PC-3 (cell line): Measurements from ENCODE around the gene CELF2. TPM values are rescaled to one million over a fixed set of nuclear protein-coding genes. Genes with fewer than 3 reads are reported as not detected.

Experiments
- ATAC-seq: fragments of 200-7000 bp; cut with Tn5 transposase; 2 replicates; pipeline ENCODE4 v1.9.1; 2020; ENCODE audit warnings: mild to moderate bottlenecking, moderate library complexity
- BruUV-seq: library from RNA; stranded (reverse); fragments of 400-500 nt; replicated peaks from 2 replicates; lab custom pipeline; 2021; lab: Mats Ljungman, UMichigan
- CTCF ChIA-PET: fragments of 300-600 bp; sonication (Branson Sonifier 250); formaldehyde crosslinking; loops from one replicate; lab custom pipeline; 2022; ENCODE audit warnings: antibody characterized with exemption; lab: Charles Lee
- POLR2A ChIA-PET: fragments of 300-600 bp; sonication (Branson Sonifier 250); formaldehyde crosslinking; loops from one replicate; lab custom pipeline; 2022; ENCODE audit warnings: antibody characterized with exemption; ENCODE audit not compliant: unreplicated experiment; lab: Charles Lee
- DNase-seq: peaks from one replicate; pipeline ENCODE4 v3.0.0-alpha.2; 2015
- H2AFZ ChIP-seq: fragments of 300-600 bp; sonication (generic); 2 replicates; pipeline ENCODE4 v1.6.0; 2016; ENCODE audit warnings: antibody characterized with exemption, low read length
- H3F3A ChIP-seq: fragments of 300-600 bp; sonication (generic); one replicate; pipeline ENCODE4 v1.6.0; 2017; ENCODE audit warnings: antibody characterized with exemption, low read length, control low read depth, mild to moderate bottlenecking; ENCODE audit not compliant: unreplicated experiment
- H3K27ac ChIP-seq: fragments of 300-600 bp; sonication (generic); 2 replicates; pipeline ENCODE4 v1.5.1; 2016; ENCODE audit warnings: mild to moderate bottlenecking, low read length
- H3K27me3 ChIP-seq: fragments of 300-600 bp; sonication (generic); 2 replicates; pipeline ENCODE4 v1.6.1; 2016; ENCODE audit warnings: low read length, mixed read lengths
- H3K36me3 ChIP-seq: fragments of 300-600 bp; sonication (generic); 2 replicates; pipeline ENCODE4 v1.6.1; 2016; ENCODE audit warnings: low read depth, mixed run types, low read length, mixed read lengths
- H3K4me1 ChIP-seq: fragments of 300-600 bp; sonication (generic); 2 replicates; pipeline ENCODE4 v1.5.1; 2016; ENCODE audit warnings: low read length; ENCODE audit not compliant: insufficient read depth
- H3K4me2 ChIP-seq: fragments of 300-600 bp; sonication (generic); 2 replicates; pipeline ENCODE4 v1.6.0; 2016; ENCODE audit warnings: low read length
- H3K4me3 ChIP-seq: fragments of 300-600 bp; sonication (generic); 2 replicates; pipeline ENCODE4 v1.5.1; 2016; ENCODE audit warnings: mild to moderate bottlenecking, low read length, mixed read lengths
- H3K79me2 ChIP-seq: fragments of 300-600 bp; sonication (generic); 2 replicates; pipeline ENCODE4 v1.6.1; 2017; ENCODE audit warnings: low read length, mixed read lengths
- H3K9ac ChIP-seq: fragments of 300-600 bp; sonication (generic); 2 replicates; pipeline ENCODE4 v1.6.0; 2016; ENCODE audit warnings: mild to moderate bottlenecking, low read length
- H3K9me2 ChIP-seq: fragments of 300-600 bp; sonication (generic); replicated peaks from 2 replicates; pipeline ENCODE4 v1.6.1; 2016; ENCODE audit warnings: mixed run types, low read length, mixed read lengths
- H3K9me3 ChIP-seq: fragments of 300-600 bp; sonication (generic); 2 replicates; pipeline ENCODE4 v1.6.1; 2016; ENCODE audit warnings: low read length, mixed read lengths
- H4K20me1 ChIP-seq: fragments of 300-600 bp; sonication (generic); 2 replicates; pipeline ENCODE4 v1.6.1; 2016; ENCODE audit warnings: low read length, mixed read lengths
- CTCF ChIP-seq: fragments of 300-600 bp; sonication (generic); conservative IDR thresholded peaks from 2 replicates; pipeline ENCODE4 v1.5.1; 2017; ENCODE audit warnings: antibody characterized with exemption, low read depth, mild to moderate bottlenecking, low read length
- EZH2 ChIP-seq: fragments of 300-600 bp; sonication (generic); IDR thresholded peaks from one replicate; pipeline ENCODE4 v1.6.1; 2017; ENCODE audit warnings: antibody characterized with exemption, mild to moderate bottlenecking, low read length; ENCODE audit not compliant: unreplicated experiment
- EZH2phosphoT487 ChIP-seq: fragments of 300-600 bp; sonication (generic); IDR thresholded peaks from 2 replicates; pipeline ENCODE4 v1.6.1; 2018; ENCODE audit warnings: mild to moderate bottlenecking, antibody characterized with exemption, low read length, borderline replicate concordance
- intact Hi-C: fragments of 100-400 bp; cut with micrococcal nuclease; formaldehyde crosslinking; loops from 2 replicates; pipeline ENCODE4 v1.9.0; 2023
- total RNA-seq: library from RNA; depleted of rRNA; stranded (reverse); fragments of >200 nt; gene quantifications from 2 replicates; pipeline ENCODE4 v1.2.3, GENCODE V29; 2014

Gene CELF2
- total RNA-seq, 1 experiment from 2014 or later, result not detected

GRCh38 chr10:11194859-11195586 lies 177.4 kb downstream of the CELF2 start:
- TF ChIP-seq CTCF (no peak), EZH2phosphoT487 (no peak), EZH2 (no peak)
- no peaks in the 10 kb centered on the region for H3K79me2 ChIP-seq
- DNase-seq (no peak), ATAC-seq (no peak)
- ChIA-PET CTCF (no interaction called here), POLR2A (no interaction called here)
- no peak overlapping the region for H2AFZ ChIP-seq
- no peak overlapping the region for H3K4me3 ChIP-seq
- no peaks in the 10 kb centered on the region for H3K36me3 ChIP-seq
- H3K4me1 ChIP-seq, result no peaks in the 10 kb centered on the region
- no peak overlapping the region for H3K9ac ChIP-seq
- 0 out of 2 replicates have a peak, but pooled peaks cover 7% of the 10 kb centered on the region for H3K27me3 ChIP-seq
- BruUV-seq, result no TSS peak
- no peaks in the 10 kb centered on the region for H3K9me3 ChIP-seq
- H3F3A ChIP-seq, result no peaks in the 10 kb centered on the region
- no peak overlapping the region for H3K4me2 ChIP-seq
- no peaks in the 10 kb centered on the region for H3K9me2 ChIP-seq
- H4K20me1 ChIP-seq, result no peaks in the 10 kb centered on the region
- intact Hi-C loops, result no loop called here
- H3K27ac ChIP-seq, result no peak overlapping the region

GRCh38 chr10:11195623-11196022 lies 178.0 kb downstream of the CELF2 start:
- H3K27ac ChIP-seq, result no peak overlapping the region
- H3K4me3 ChIP-seq, result no peak overlapping the region
- ChIA-PET POLR2A (no interaction called here), CTCF (no interaction called here)
- H3K27me3 ChIP-seq, result 0 out of 2 replicates have a peak, but pooled peaks cover 7% of the 10 kb centered on the region
- intact Hi-C loops, result no loop called here
- ATAC-seq (no peak), DNase-seq (no peak)
- H3K79me2 ChIP-seq, result no peaks in the 10 kb centered on the region
- H3K9ac ChIP-seq, result no peak overlapping the region
- H2AFZ ChIP-seq, result no peak overlapping the region
- no peaks in the 10 kb centered on the region for H3K4me1 ChIP-seq
- BruUV-seq, result no TSS peak
- TF ChIP-seq CTCF, result no peak
- no peak for TF ChIP-seq EZH2phosphoT487
- TF ChIP-seq EZH2, result no peak
- H4K20me1 ChIP-seq, result no peaks in the 10 kb centered on the region
- no peaks in the 10 kb centered on the region for H3K9me2 ChIP-seq
- H3K9me3 ChIP-seq, result no peaks in the 10 kb centered on the region
- H3K4me2 ChIP-seq, result no peak overlapping the region
- H3K36me3 ChIP-seq, result no peaks in the 10 kb centered on the region
- no peaks in the 10 kb centered on the region for H3F3A ChIP-seq

DNA sequence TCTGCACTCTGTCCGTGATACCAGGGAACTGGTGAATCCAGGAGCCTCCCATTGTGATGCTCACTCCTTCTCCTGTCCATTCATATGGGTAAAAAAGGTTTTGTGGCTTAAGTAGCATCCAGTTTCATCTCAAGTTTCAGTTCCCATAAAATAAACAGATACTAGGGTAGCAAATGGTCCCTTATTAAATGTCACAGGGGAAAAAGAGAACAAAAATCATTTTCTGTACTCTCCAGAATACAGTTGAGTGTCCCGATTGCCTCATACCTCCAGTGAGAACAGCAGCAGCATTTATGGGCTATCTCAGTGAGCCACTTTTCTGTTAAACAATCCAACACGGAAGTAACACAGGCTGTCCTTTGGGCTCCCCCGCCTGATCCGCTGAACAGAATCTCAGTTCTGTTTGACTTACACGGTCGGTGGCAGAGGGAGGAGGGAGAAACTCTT lies 179.6 kb downstream of the CELF2 start:
- H3K4me1 ChIP-seq, result no peaks in the 10 kb centered on the region
- ATAC-seq, result no peak
- ChIA-PET POLR2A (no interaction called here), CTCF (no interaction called here)
- no peak for TF ChIP-seq CTCF
- no peak for TF ChIP-seq EZH2phosphoT487
- no peak for TF ChIP-seq EZH2
- no peaks in the 10 kb centered on the region for H3K9me3 ChIP-seq
- no peaks in the 10 kb centered on the region for H3F3A ChIP-seq
- no peaks in the 10 kb centered on the region for H3K9me2 ChIP-seq
- H3K27ac ChIP-seq, result no peak overlapping the region
- BruUV-seq, result no TSS peak
- no peaks in the 10 kb centered on the region for H4K20me1 ChIP-seq
- H3K4me3 ChIP-seq, result no peak overlapping the region
- H3K27me3 ChIP-seq, result 0 out of 2 replicates have a peak, but pooled peaks cover 7% of the 10 kb centered on the region
- no peaks in the 10 kb centered on the region for H3K36me3 ChIP-seq
- no peak overlapping the region for H2AFZ ChIP-seq
- H3K79me2 ChIP-seq, result no peaks in the 10 kb centered on the region
- no peak for DNase-seq
- H3K4me2 ChIP-seq, result no peak overlapping the region
- no peak overlapping the region for H3K9ac ChIP-seq
- intact Hi-C loops, result no loop called here
